ENCODE data around the gene NKX6-2. TPM values are rescaled to one million over a fixed set of nuclear protein-coding genes. Genes with fewer than 3 reads are reported as not detected.

The NKX6-2 gene
- total and polyA plus RNA-seq, 4 donors: 0.07 to 7.1 TPM; not detected in 2

DNA sequence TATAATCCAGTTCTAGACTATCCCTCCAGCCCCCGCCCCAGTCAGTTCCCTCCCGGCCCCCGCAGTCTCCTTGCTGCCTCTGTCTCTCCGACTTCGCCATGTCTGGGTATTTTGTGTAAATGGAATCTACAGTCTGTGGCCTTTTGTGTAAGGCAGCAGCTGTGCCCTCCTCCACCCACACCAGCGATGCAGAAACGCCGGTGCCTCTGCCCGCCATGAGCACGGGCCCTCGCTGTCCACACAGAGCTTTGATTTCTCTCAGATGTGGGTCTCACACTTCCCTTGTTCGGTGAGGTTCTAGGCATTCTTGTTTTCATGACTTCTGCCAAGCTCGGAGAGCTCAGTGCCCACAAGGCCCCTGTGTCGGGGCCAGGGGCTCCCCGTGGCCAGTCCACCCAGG is 37.8 kb downstream of the NKX6-2 start:
- Histone ChIP-seq H3K27me3 (ENCODE audit: control insufficient read depth in 4 of 4, insufficient read depth in 4 of 4, low read length in 3 of 4) (no peaks in the 10 kb centered on the region), H3K36me3 (ENCODE audit: control insufficient read depth in 4 of 4, insufficient read depth in 3 of 4, low read depth in 1 of 4, low read length in 3 of 4) (peaks cover 0 to 21% (median 5%) of the 10 kb centered on the region in 4 donors), H3K4me3 (ENCODE audit: low read depth in 1 of 3, low read length in 3 of 3) (no peak overlapping the region), H3K9me3 (ENCODE audit: control insufficient read depth in 4 of 4, low read length in 3 of 4) (no peaks in the 10 kb centered on the region), H3K27ac (ENCODE audit: low read depth in 1 of 2, low read length in 2 of 2) (no peak overlapping the region), H3K9ac (ENCODE audit: low read depth in 1 of 2, low read length in 2 of 2) (no peak overlapping the region), H3K4me1 (ENCODE audit: control insufficient read depth in 4 of 4, insufficient read depth in 4 of 4, low read length in 3 of 4) (no peaks in the 10 kb centered on the region)
- DNase-seq (ENCODE audit: low spot score): no peak
- TF ChIP-seq FOXA2 (IDR thresholded peaks at IDR 0.05) (no peak), GABPA (IDR thresholded peaks at IDR 0.05 in 1 of 2, conservative IDR thresholded peaks at IDR 0.05 in 1 of 2) (no peak), TAF1 (conservative IDR thresholded peaks at IDR 0.05) (no peak), EGR1 (IDR thresholded peaks at IDR 0.05; ENCODE audit: low read depth in 2 of 2) (no peak), MAX (IDR thresholded peaks at IDR 0.05) (no peak), HNF4A (conservative IDR thresholded peaks at IDR 0.05) (no peak), HNF4G (IDR thresholded peaks at IDR 0.05) (no peak), SP1 (IDR thresholded peaks at IDR 0.05) (no peak)
- TF ChIP-seq, protein P1, sequence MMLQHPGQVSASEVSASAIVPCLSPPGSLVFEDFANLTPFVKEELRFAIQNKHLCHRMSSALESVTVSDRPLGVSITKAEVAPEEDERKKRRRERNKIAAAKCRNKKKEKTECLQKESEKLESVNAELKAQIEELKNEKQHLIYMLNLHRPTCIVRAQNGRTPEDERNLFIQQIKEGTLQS (IDR thresholded peaks at IDR 0.05): no peak
- 95% methylated on average over 15 of the region's 15 CpGs for WGBS

DNA sequence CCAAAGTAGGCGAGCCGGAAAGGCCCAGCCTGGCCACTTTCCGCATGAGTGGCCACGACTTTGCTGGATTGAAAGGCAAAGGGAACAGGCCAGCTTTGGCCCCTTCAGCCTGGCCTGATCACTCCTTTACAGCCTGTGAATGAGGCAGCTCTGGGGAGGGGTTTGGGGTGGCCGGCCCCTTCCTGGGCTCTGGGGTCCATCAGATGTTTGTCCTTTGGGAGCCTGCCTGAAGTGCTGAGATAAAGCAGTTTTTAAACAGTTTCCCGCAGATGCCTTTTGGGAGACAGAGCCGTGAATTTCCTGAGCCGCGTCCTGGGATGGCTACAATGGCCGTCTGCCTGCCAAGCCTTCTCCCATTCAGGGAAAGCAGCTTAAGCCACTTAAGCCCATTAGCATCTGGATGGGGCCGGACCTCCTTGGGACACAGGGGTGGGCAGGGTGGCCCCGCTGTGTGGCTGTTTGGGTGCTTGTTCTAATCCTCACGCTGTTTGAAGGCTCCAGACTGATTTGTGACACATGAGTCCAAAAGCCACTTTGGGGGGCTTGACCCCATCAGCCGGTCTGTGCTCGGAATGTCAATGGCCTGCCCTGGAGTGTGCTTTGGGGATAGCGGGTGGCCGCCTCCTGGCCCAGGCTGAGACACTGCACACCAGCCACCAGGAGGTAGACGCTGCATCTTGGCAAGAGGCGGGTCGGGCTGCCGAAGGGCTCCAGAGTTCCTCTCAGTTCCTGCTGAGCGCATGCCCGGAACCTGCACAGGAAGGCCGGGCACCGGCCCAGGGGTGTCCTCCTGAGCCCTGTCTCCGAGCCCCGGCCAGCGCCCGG is 38.9 kb downstream of the NKX6-2 start:
- Histone ChIP-seq H3K27ac (ENCODE audit: low read depth in 1 of 2, low read length in 2 of 2) (no peak overlapping the region), H3K4me1 (ENCODE audit: control insufficient read depth in 4 of 4, insufficient read depth in 4 of 4, low read length in 3 of 4) (no peaks in the 10 kb centered on the region), H3K9ac (ENCODE audit: low read depth in 1 of 2, low read length in 2 of 2) (no peak overlapping the region), H3K27me3 (ENCODE audit: control insufficient read depth in 4 of 4, insufficient read depth in 4 of 4, low read length in 3 of 4) (no peaks in the 10 kb centered on the region), H3K36me3 (ENCODE audit: control insufficient read depth in 4 of 4, insufficient read depth in 3 of 4, low read depth in 1 of 4, low read length in 3 of 4) (peaks cover 0 to 22% (median 5%) of the 10 kb centered on the region in 4 donors), H3K4me3 (ENCODE audit: low read depth in 1 of 3, low read length in 3 of 3) (no peak overlapping the region), H3K9me3 (ENCODE audit: control insufficient read depth in 4 of 4, low read length in 3 of 4) (no peaks in the 10 kb centered on the region)
- no peak for DNase-seq (ENCODE audit: low spot score)
- 89% methylated on average over 29 of the region's 29 CpGs for WGBS
- TF ChIP-seq RAD21 (IDR thresholded peaks at IDR 0.05) (no peak), EGR1 (IDR thresholded peaks at IDR 0.05; ENCODE audit: low read depth in 2 of 2) (no peak), SP1 (IDR thresholded peaks at IDR 0.05) (no peak), GABPA (IDR thresholded peaks at IDR 0.05 in 1 of 2, conservative IDR thresholded peaks at IDR 0.05 in 1 of 2) (no peak), MAX (IDR thresholded peaks at IDR 0.05) (no peak), TAF1 (conservative IDR thresholded peaks at IDR 0.05) (no peak), YY1 (IDR thresholded peaks at IDR 0.05) (no peak)
- TF ChIP-seq, protein P2, sequence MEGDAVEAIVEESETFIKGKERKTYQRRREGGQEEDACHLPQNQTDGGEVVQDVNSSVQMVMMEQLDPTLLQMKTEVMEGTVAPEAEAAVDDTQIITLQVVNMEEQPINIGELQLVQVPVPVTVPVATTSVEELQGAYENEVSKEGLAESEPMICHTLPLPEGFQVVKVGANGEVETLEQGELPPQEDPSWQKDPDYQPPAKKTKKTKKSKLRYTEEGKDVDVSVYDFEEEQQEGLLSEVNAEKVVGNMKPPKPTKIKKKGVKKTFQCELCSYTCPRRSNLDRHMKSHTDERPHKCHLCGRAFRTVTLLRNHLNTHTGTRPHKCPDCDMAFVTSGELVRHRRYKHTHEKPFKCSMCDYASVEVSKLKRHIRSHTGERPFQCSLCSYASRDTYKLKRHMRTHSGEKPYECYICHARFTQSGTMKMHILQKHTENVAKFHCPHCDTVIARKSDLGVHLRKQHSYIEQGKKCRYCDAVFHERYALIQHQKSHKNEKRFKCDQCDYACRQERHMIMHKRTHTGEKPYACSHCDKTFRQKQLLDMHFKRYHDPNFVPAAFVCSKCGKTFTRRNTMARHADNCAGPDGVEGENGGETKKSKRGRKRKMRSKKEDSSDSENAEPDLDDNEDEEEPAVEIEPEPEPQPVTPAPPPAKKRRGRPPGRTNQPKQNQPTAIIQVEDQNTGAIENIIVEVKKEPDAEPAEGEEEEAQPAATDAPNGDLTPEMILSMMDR (IDR thresholded peaks at IDR 0.05; ENCODE audit: low read depth, low read length, missing input control): no peak
- TF ChIP-seq, protein P1 (IDR thresholded peaks at IDR 0.05): no peak

- Histone ChIP-seq H3K4me1 (ENCODE audit: control insufficient read depth in 4 of 4, insufficient read depth in 4 of 4, low read length in 3 of 4) (no peaks in the 10 kb centered on the region), H3K9me3 (ENCODE audit: control insufficient read depth in 4 of 4, low read length in 3 of 4) (no peaks in the 10 kb centered on the region), H3K27me3 (ENCODE audit: control insufficient read depth in 4 of 4, insufficient read depth in 4 of 4, low read length in 3 of 4) (no peaks in the 10 kb centered on the region), H3K36me3 (ENCODE audit: control insufficient read depth in 4 of 4, insufficient read depth in 3 of 4, low read depth in 1 of 4, low read length in 3 of 4) (peaks cover 0 to 27% (median 7%) of the 10 kb centered on the region in 4 donors), H3K27ac (ENCODE audit: low read depth in 1 of 2, low read length in 2 of 2) (no peak overlapping the region), H3K9ac (ENCODE audit: low read depth in 1 of 2, low read length in 2 of 2) (no peak overlapping the region), H3K4me3 (ENCODE audit: low read depth in 1 of 3, low read length in 3 of 3) (no peak overlapping the region)
- no peak for DNase-seq (ENCODE audit: low spot score)
- 94% methylated on average over 14 of the region's 14 CpGs for WGBS
- TF ChIP-seq RXRA (IDR thresholded peaks at IDR 0.05) (no peak), FOXA2 (IDR thresholded peaks at IDR 0.05) (no peak), TAF1 (conservative IDR thresholded peaks at IDR 0.05) (no peak), ZBTB33 (IDR thresholded peaks at IDR 0.05) (no peak), EGR1 (IDR thresholded peaks at IDR 0.05; ENCODE audit: low read depth in 2 of 2) (no peak), JUND (IDR thresholded peaks at IDR 0.05) (no peak), FOXA1 (IDR thresholded peaks at IDR 0.05) (no peak)
- TF ChIP-seq, protein P2 (IDR thresholded peaks at IDR 0.05; ENCODE audit: low read depth, low read length, missing input control): no peak
- TF ChIP-seq, protein P1 (IDR thresholded peaks at IDR 0.05): no peak
Observed at GRCh38 chr10:132746386-132746785, 39.6 kb downstream of the NKX6-2 start.
